Tongue (tissue), 2 donors: ENCODE data around the gene MAP4K4. TPM values are rescaled to one million over a fixed set of nuclear protein-coding genes. Genes with fewer than 3 reads are reported as not detected.
"Not testable (repeated sequence)": the region's sequence is repeated elsewhere in the genome, so short reads cannot be mapped to it uniquely, and the experiment has no call there.

Source experiments
- DNase-seq: peaks from one replicate; pipeline ENCODE4 v3.0.0-alpha.2; 2015
- total RNA-seq: library from RNA; depleted of rRNA; stranded (reverse); fragments of >200 nt; gene quantifications from one replicate; pipeline ENCODE4 v1.2.3, GENCODE V29; 2014

Gene MAP4K4
- total RNA-seq, 1 donor from 2014 or later, result 111 TPM

GRCh38 chr2:101768556-101769220 lies 71.2 kb downstream of the MAP4K4 start:
- no peak for DNase-seq

- not testable (repeated sequence) for DNase-seq
Observed at GRCh38 chr2:101769726-101770125, 72.2 kb downstream of the MAP4K4 start.

GRCh38 chr2:101770726-101771125 lies 73.2 kb downstream of the MAP4K4 start:
- peak; percentile 53 for DNase-seq

- DNase-seq, result no peak
Observed at GRCh38 chr2:101771227-101771902, 73.9 kb downstream of the MAP4K4 start.

GRCh38 chr2:101771910-101772321 lies 74.4 kb downstream of the MAP4K4 start:
- no peak for DNase-seq

GRCh38 chr2:101773137-101773536 lies 75.6 kb downstream of the MAP4K4 start:
- DNase-seq, result no peak

- not testable (repeated sequence) for DNase-seq
Observed at GRCh38 chr2:101773961-101774360, 76.5 kb downstream of the MAP4K4 start.

GRCh38 chr2:101775092-101775491 lies 77.6 kb downstream of the MAP4K4 start:
- no peak for DNase-seq

GRCh38 chr2:101775636-101776035 lies 78.1 kb downstream of the MAP4K4 start:
- DNase-seq, result no peak

- DNase-seq, result no peak
Observed at GRCh38 chr2:101776172-101777043, 78.9 kb downstream of the MAP4K4 start.

- DNase-seq, result no peak
Observed at GRCh38 chr2:101777337-101777736, 79.8 kb downstream of the MAP4K4 start.

- no peak for DNase-seq
Observed at GRCh38 chr2:101778102-101778501, 80.6 kb downstream of the MAP4K4 start.

- no peak for DNase-seq
Observed at GRCh38 chr2:101779190-101779589, 81.7 kb downstream of the MAP4K4 start.

GRCh38 chr2:101779656-101780055 lies 82.1 kb downstream of the MAP4K4 start:
- DNase-seq, result no peak

GRCh38 chr2:101781326-101781725 lies 83.8 kb downstream of the MAP4K4 start:
- no peak for DNase-seq

GRCh38 chr2:101781791-101782426 lies 84.4 kb downstream of the MAP4K4 start:
- no peak for DNase-seq

- no peak for DNase-seq
Observed at GRCh38 chr2:101782427-101782792, 84.9 kb downstream of the MAP4K4 start.

- DNase-seq, result no peak
Observed at GRCh38 chr2:101787097-101787496, 89.6 kb downstream of the MAP4K4 start.

GRCh38 chr2:101788565-101788964 lies 91.1 kb downstream of the MAP4K4 start:
- DNase-seq, result no peak

- no peak for DNase-seq
Observed at GRCh38 chr2:101788995-101789970, 91.8 kb downstream of the MAP4K4 start.

GRCh38 chr2:101790416-101790815 lies 92.9 kb downstream of the MAP4K4 start:
- no peak for DNase-seq
